OCI-LY7 (cell line): ENCODE measurements around the gene THEMIS. TPM values are rescaled to one million over a fixed set of nuclear protein-coding genes. Genes with fewer than 3 reads are reported as not detected.

ENCODE experiments used
- BruUV-seq: library from RNA; stranded (reverse); fragments of 400-500 nt; replicated peaks from 2 replicates; lab custom pipeline; 2021; lab: Mats Ljungman, UMichigan
- CTCF ChIA-PET: fragments of 300-600 bp; sonication (Branson Sonifier 250); formaldehyde crosslinking; loops from one replicate; lab custom pipeline; 2022; ENCODE audit warnings: antibody characterized with exemption; ENCODE audit not compliant: unreplicated experiment; lab: Charles Lee
- POLR2A ChIA-PET: fragments of 300-600 bp; sonication (Branson Sonifier 250); formaldehyde crosslinking; loops from one replicate; lab custom pipeline; 2022; ENCODE audit warnings: antibody characterized with exemption; lab: Charles Lee
- DNase-seq: peaks from one replicate; pipeline ENCODE4 v3.0.0-alpha.2; 2015; ENCODE audit warnings: low spot score
- H2AFZ ChIP-seq: fragments of 200-600 bp; sonication (generic), shearing (Covaris generic); 2 replicates; pipeline ENCODE4 v1.6.1; 2014; ENCODE audit warnings: mild to moderate bottlenecking, antibody characterized with exemption, low read length, moderate library complexity
- H3K27ac ChIP-seq: fragments of 200-600 bp; sonication (generic); 2 replicates; pipeline ENCODE4 v1.5.1; 2014; ENCODE audit warnings: mixed run types, low read depth, mild to moderate bottlenecking, moderate library complexity, low read length, inconsistent platforms; ENCODE audit not compliant: poor library complexity, severe bottlenecking
- H3K36me3 ChIP-seq: fragments of 200-600 bp; sonication (generic); 2 replicates; pipeline ENCODE4 v1.6.1; 2014; ENCODE audit warnings: mild to moderate bottlenecking, antibody characterized with exemption, low read length, moderate library complexity, mixed read lengths; ENCODE audit not compliant: insufficient read depth
- H3K4me1 ChIP-seq: fragments of 200-600 bp; sonication (generic); 2 replicates; pipeline ENCODE4 v1.5.1; 2014; ENCODE audit warnings: mild to moderate bottlenecking, low read length; ENCODE audit not compliant: insufficient read depth, poor library complexity, severe bottlenecking
- H3K4me2 ChIP-seq: fragments of 200-600 bp; sonication (generic); 2 replicates; pipeline ENCODE4 v1.6.1; 2014; ENCODE audit warnings: mild to moderate bottlenecking, low read length
- H3K4me3 ChIP-seq: fragments of 200-600 bp; sonication (generic); 2 replicates; pipeline ENCODE4 v1.5.1; 2014; ENCODE audit warnings: mild to moderate bottlenecking, low read depth, low read length; ENCODE audit not compliant: poor library complexity, severe bottlenecking
- H3K79me2 ChIP-seq: fragments of 200-600 bp; sonication (generic); 2 replicates; pipeline ENCODE4 v1.6.1; 2016; ENCODE audit warnings: low read depth, mild to moderate bottlenecking, low read length, moderate library complexity, mixed read lengths; ENCODE audit not compliant: insufficient read depth
- H3K9me2 ChIP-seq: fragments of 200-600 bp; sonication (generic); 2 replicates; pipeline ENCODE4 v1.6.1; 2016; ENCODE audit warnings: mild to moderate bottlenecking, low read length, mixed read lengths; ENCODE audit not compliant: insufficient read depth
- H3K9me3 ChIP-seq: fragments of 200-600 bp; sonication (generic); 2 replicates; pipeline ENCODE4 v1.6.1; 2014; ENCODE audit warnings: mild to moderate bottlenecking, mixed run types, low read length, mixed read lengths
- H4K20me1 ChIP-seq: fragments of 200-600 bp; sonication (generic); 2 replicates; pipeline ENCODE4 v1.6.1; 2014; ENCODE audit warnings: mild to moderate bottlenecking, antibody characterized with exemption, low read length, moderate library complexity, mixed read lengths; ENCODE audit not compliant: insufficient read depth
- EZH2phosphoT487 ChIP-seq: fragments of 200-600 bp; sonication (generic); IDR thresholded peaks from 2 replicates; pipeline ENCODE4 v1.6.1; 2018; ENCODE audit warnings: low read depth, borderline replicate concordance, mild to moderate bottlenecking, mixed run types, antibody characterized with exemption, low read length, moderate library complexity, mixed read lengths
- intact Hi-C: fragments of 100-400 bp; cut with micrococcal nuclease; formaldehyde crosslinking; loops from one replicate; pipeline ENCODE4 v1.10.0; 2022; ENCODE audit not compliant: unreplicated experiment
- total RNA-seq, 2 experiments: library from RNA; depleted of rRNA in 1 of 2; stranded (reverse); fragments of >200 nt in 1 of 2; shearing (Covaris generic) in 1 of 2; gene quantifications; 2 replicates each; pipeline ENCODE4 v1.2.3, GENCODE V29; 2014 to 2022
- TF ChIP-seq, protein P1 (sequence below): fragments of 200-600 bp; sonication (generic); conservative IDR thresholded peaks from 2 replicates; pipeline ENCODE4 v1.5.1; 2014; ENCODE audit warnings: mild to moderate bottlenecking, antibody characterized with exemption, low read length, moderate library complexity, mixed read lengths

The THEMIS gene
- total RNA-seq, 2 experiments from 2014 or later, result not detected

DNA sequence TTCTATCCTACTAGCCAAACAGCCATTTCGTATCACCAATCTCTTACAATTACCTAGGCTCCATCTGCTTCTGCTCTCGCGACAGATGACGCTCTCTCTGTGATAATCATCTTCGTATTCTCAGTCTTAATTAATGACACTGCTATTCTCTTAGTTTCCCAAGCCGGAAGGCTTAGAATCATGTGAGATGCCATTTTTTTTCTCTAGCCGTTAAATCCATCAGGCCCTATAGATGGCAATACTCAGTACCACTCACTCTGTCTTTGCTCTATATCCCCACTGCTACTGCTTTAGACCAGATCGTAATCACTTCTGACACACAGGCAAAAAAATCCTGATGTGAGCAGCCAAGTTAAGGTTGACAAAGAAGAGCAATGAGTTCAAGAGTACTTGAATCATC lies 2.1 kb upstream of the THEMIS start:
- no peak overlapping the region for H3K27ac ChIP-seq
- H4K20me1 ChIP-seq, result no peaks in the 10 kb centered on the region
- no peak overlapping the region for H3K4me3 ChIP-seq
- no peaks in the 10 kb centered on the region for H3K4me1 ChIP-seq
- intact Hi-C loops, result no loop called here
- no peak overlapping the region for H3K4me2 ChIP-seq
- H3K36me3 ChIP-seq, result no peaks in the 10 kb centered on the region
- ChIA-PET POLR2A (no interaction called here), CTCF (no interaction called here)
- TF ChIP-seq, protein P1, sequence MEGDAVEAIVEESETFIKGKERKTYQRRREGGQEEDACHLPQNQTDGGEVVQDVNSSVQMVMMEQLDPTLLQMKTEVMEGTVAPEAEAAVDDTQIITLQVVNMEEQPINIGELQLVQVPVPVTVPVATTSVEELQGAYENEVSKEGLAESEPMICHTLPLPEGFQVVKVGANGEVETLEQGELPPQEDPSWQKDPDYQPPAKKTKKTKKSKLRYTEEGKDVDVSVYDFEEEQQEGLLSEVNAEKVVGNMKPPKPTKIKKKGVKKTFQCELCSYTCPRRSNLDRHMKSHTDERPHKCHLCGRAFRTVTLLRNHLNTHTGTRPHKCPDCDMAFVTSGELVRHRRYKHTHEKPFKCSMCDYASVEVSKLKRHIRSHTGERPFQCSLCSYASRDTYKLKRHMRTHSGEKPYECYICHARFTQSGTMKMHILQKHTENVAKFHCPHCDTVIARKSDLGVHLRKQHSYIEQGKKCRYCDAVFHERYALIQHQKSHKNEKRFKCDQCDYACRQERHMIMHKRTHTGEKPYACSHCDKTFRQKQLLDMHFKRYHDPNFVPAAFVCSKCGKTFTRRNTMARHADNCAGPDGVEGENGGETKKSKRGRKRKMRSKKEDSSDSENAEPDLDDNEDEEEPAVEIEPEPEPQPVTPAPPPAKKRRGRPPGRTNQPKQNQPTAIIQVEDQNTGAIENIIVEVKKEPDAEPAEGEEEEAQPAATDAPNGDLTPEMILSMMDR, result no peak
- TF ChIP-seq EZH2phosphoT487, result no peak
- no peak overlapping the region for H2AFZ ChIP-seq
- no peak for DNase-seq
- BruUV-seq, result no TSS peak
- H3K9me2 ChIP-seq, result no peaks in the 10 kb centered on the region
- no peaks in the 10 kb centered on the region for H3K9me3 ChIP-seq
- no peaks in the 10 kb centered on the region for H3K79me2 ChIP-seq

DNA sequence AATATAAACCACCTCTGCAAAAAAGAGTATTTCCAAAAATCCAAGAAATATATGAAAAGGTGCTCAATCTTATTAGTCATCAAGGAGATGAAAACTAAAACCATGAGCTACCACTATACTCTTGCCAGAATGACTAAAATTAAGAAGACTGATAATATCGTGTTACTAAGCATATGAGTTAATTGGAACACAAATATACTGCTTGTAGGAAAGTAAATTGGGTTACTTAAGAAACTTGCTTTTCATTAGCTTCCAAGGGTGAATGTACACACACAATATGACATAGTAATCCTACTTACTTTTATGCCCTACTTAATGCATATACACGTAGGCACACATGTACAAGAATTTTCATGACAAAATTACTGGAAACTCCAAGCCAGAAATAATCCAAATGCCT lies 3.4 kb downstream of the THEMIS start:
- no peaks in the 10 kb centered on the region for H3K9me3 ChIP-seq
- no peak overlapping the region for H3K4me2 ChIP-seq
- H3K4me3 ChIP-seq, result no peak overlapping the region
- DNase-seq, result no peak
- no peaks in the 10 kb centered on the region for H3K36me3 ChIP-seq
- no peaks in the 10 kb centered on the region for H3K4me1 ChIP-seq
- no peak for TF ChIP-seq EZH2phosphoT487
- TF ChIP-seq, protein P1, result no peak
- H3K9me2 ChIP-seq, result no peaks in the 10 kb centered on the region
- no peaks in the 10 kb centered on the region for H4K20me1 ChIP-seq
- no TSS peak for BruUV-seq
- intact Hi-C loops, result no loop called here
- ChIA-PET CTCF (no interaction called here), POLR2A (no interaction called here)
- no peak overlapping the region for H3K27ac ChIP-seq
- no peaks in the 10 kb centered on the region for H3K79me2 ChIP-seq
- H2AFZ ChIP-seq, result no peak overlapping the region

DNA sequence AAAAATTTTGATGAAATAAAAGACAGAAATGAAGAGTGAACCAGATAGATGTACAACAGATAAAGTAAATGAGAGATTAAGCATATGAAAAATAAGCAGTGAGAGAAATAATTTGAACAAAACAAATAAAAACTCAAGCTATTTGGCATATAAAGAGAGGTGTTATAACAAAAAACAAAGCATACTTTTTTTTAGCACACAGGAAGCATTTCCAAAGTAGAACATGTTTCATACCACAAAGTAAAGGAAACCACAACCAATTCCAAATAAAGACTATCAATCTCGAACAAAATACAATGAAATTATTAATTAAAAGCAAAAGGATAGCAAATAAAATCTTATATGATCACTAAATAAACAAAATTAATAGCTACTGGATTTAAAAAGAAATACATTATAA lies 6.8 kb downstream of the THEMIS start:
- intact Hi-C loops, result no loop called here

More for the DNA sequence above, 6.8 kb downstream of the THEMIS start:
- H3K79me2 ChIP-seq, result no peaks in the 10 kb centered on the region
- no peaks in the 10 kb centered on the region for H3K9me2 ChIP-seq
- no peaks in the 10 kb centered on the region for H3K36me3 ChIP-seq
- TF ChIP-seq EZH2phosphoT487, result no peak
- TF ChIP-seq, protein P1, result no peak
- no peak for DNase-seq
- H3K4me3 ChIP-seq, result no peak overlapping the region
- no TSS peak for BruUV-seq
- H3K4me2 ChIP-seq, result no peak overlapping the region
- no peaks in the 10 kb centered on the region for H3K4me1 ChIP-seq
- CTCF ChIA-PET, result no interaction called here
- no peaks in the 10 kb centered on the region for H3K9me3 ChIP-seq
- H4K20me1 ChIP-seq, result no peaks in the 10 kb centered on the region
- POLR2A ChIA-PET, result interaction anchor here (0.8 kb wide), 1 partner anchor 25 kb away, joined by 4 read pairs; no protein-coding TSS in a partner anchor
- H2AFZ ChIP-seq, result no peak overlapping the region
- no peak overlapping the region for H3K27ac ChIP-seq
